ENCODE data around the gene VSTM2B. TPM values are rescaled to one million over a fixed set of nuclear protein-coding genes. Genes with fewer than 3 reads are reported as not detected.

The VSTM2B gene
- not detected in 2 replicates for total RNA-seq

- DNase-seq (ENCODE audit: low read depth), result no peak
- no peak for TF ChIP-seq CTCF (IDR thresholded peaks at IDR 0.05; ENCODE audit: insufficient read depth, low read depth, low read length)
- H3K4me3 ChIP-seq (ENCODE audit: low read depth, low read length), result no peak within 1 kb of the TSS
Measured at GRCh38 chr19:29525901-29526729, at the start of gene VSTM2B. VSTM2B (plus strand) TSS chr19:29525994; CDS start chr19:29526584, 590 bp downstream.

GRCh38 chr19:29476528-29476927 is 49.3 kb upstream of the VSTM2B start:
- no peak for TF ChIP-seq CTCF (IDR thresholded peaks at IDR 0.05; ENCODE audit: insufficient read depth, low read depth, low read length)
- no peak overlapping the region for H3K4me3 ChIP-seq (ENCODE audit: low read depth, low read length)
- DNase-seq (ENCODE audit: low read depth), result no peak

- DNase-seq (ENCODE audit: low read depth), result no peak
- no peak overlapping the region for H3K4me3 ChIP-seq (ENCODE audit: low read depth, low read length)
- no peak for TF ChIP-seq CTCF (IDR thresholded peaks at IDR 0.05; ENCODE audit: insufficient read depth, low read depth, low read length)
Measured at GRCh38 chr19:29477831-29478577, 47.8 kb upstream of the VSTM2B start.

GRCh38 chr19:29478578-29479565 is 46.9 kb upstream of the VSTM2B start:
- no peak for TF ChIP-seq CTCF (IDR thresholded peaks at IDR 0.05; ENCODE audit: insufficient read depth, low read depth, low read length)
- DNase-seq (ENCODE audit: low read depth), result no peak
- no peak overlapping the region for H3K4me3 ChIP-seq (ENCODE audit: low read depth, low read length)

GRCh38 chr19:29479941-29480340 is 45.9 kb upstream of the VSTM2B start:
- no peak for DNase-seq (ENCODE audit: low read depth)
- H3K4me3 ChIP-seq (ENCODE audit: low read depth, low read length), result no peak overlapping the region
- no peak for TF ChIP-seq CTCF (IDR thresholded peaks at IDR 0.05; ENCODE audit: insufficient read depth, low read depth, low read length)

- no peak for TF ChIP-seq CTCF (IDR thresholded peaks at IDR 0.05; ENCODE audit: insufficient read depth, low read depth, low read length)
- DNase-seq (ENCODE audit: low read depth), result no peak
Measured at GRCh38 chr19:29480507-29480906, 45.3 kb upstream of the VSTM2B start.

More at GRCh38 chr19:29480507-29480906, 45.3 kb upstream of the VSTM2B start:
- H3K4me3 ChIP-seq (ENCODE audit: low read depth, low read length), result no peak overlapping the region
